B cell (primary cell): ENCODE data around the gene IQCC. TPM values are rescaled to one million over a fixed set of nuclear protein-coding genes. Genes with fewer than 3 reads are reported as not detected.

Experiments used
- ATAC-seq: fragments of 200-7000 bp; cut with Tn5 transposase; one replicate; pipeline ENCODE4 v1.10.0; 2021; ENCODE audit warnings: low read depth, mild to moderate bottlenecking, moderate number of reproducible peaks, moderate library complexity
- CTCF ChIA-PET: fragments of 350-600 bp; sonication (Branson Sonifier 250); formaldehyde crosslinking; loops from one replicate; lab custom pipeline; 2021; ENCODE audit warnings: antibody characterized with exemption, inconsistent platforms; lab: Charles Lee
- POLR2A ChIA-PET: fragments of 350-600 bp; sonication (Branson Sonifier 250); formaldehyde crosslinking; loops from one replicate; lab custom pipeline; 2021; ENCODE audit warnings: antibody characterized with exemption; lab: Charles Lee
- DNase-seq: peaks from one replicate; pipeline ENCODE4 v3.0.0; 2013
- H2AFZ ChIP-seq: 2 replicates; pipeline ENCODE4 v1.6.1; 2012; ENCODE audit warnings: mild to moderate bottlenecking, low read depth, low read length; ENCODE audit not compliant: insufficient read depth, poor library complexity, severe bottlenecking
- H3K27ac ChIP-seq, 2 donors: 1 replicate in 1 of 2; 2 replicates in 1 of 2; pipeline ENCODE4 v1.5.1; 2012 to 2013; ENCODE audit warnings: low read length in 2 of 2, mild to moderate bottlenecking in 2 of 2, moderate library complexity in 1 of 2
- H3K27me3 ChIP-seq, 4 experiments: fragments of 200-600 bp in 1 of 4; sonication (generic) in 1 of 4; replicated peaks in 1 of 4; 1 replicate in 2 of 4; 2 replicates in 2 of 4; pipeline versions ENCODE4 v1.6.1 to v1.7.0; 2013 to 2016; ENCODE audit warnings: low read length in 3 of 4, mild to moderate bottlenecking in 2 of 4, mixed read lengths in 1 of 4, moderate library complexity in 1 of 4; ENCODE audit not compliant: insufficient read depth in 4 of 4, control insufficient read depth in 3 of 4; ENCODE audit errors: control extremely low read depth in 1 of 4
- H3K36me3 ChIP-seq, 2 experiments: replicated peaks in 1 of 2; 1 replicate in 1 of 2; 2 replicates in 1 of 2; pipeline versions ENCODE4 v1.6.1 to v1.7.1; 2013; ENCODE audit warnings: low read length in 1 of 2; ENCODE audit not compliant: insufficient read depth in 2 of 2, control insufficient read depth in 1 of 2; ENCODE audit errors: control extremely low read depth in 1 of 2, extremely low read depth in 1 of 2
- H3K4me1 ChIP-seq, 2 donors: fragments of 200-600 bp in 1 of 2; sonication (generic) in 1 of 2; 1 replicate in 1 of 2; 2 replicates in 1 of 2; pipeline versions ENCODE4 v1.5.1 to v1.6.1; 2013 to 2017; ENCODE audit warnings: low read length in 2 of 2; ENCODE audit not compliant: control insufficient read depth in 2 of 2, insufficient read depth in 2 of 2
- H3K4me2 ChIP-seq: replicated peaks from 2 replicates; pipeline ENCODE3; 2012; ENCODE audit warnings: mild to moderate bottlenecking, low read depth, low read length; ENCODE audit not compliant: poor library complexity, severe bottlenecking
- H3K4me3 ChIP-seq, 5 experiments: fragments of 200-600 bp in 1 of 5; sonication (generic) in 1 of 5; 1 replicate in 3 of 5; 2 replicates in 2 of 5; pipeline versions ENCODE4 v1.5.1 to v1.7.0; 2011 to 2016; ENCODE audit warnings: low read length in 4 of 5, mild to moderate bottlenecking in 4 of 5, low read depth in 2 of 5, control low read depth in 1 of 5, moderate library complexity in 1 of 5; ENCODE audit not compliant: insufficient read depth in 1 of 5; ENCODE audit errors: control extremely low read depth in 1 of 5, extremely low read depth in 1 of 5
- H3K79me2 ChIP-seq: fragments of 200-600 bp; sonication (generic); one replicate; pipeline ENCODE4 v1.6.0; 2016; ENCODE audit warnings: low read length; ENCODE audit not compliant: control insufficient read depth, insufficient read depth
- H3K9ac ChIP-seq: fragments of 200-600 bp; sonication (generic); 2 replicates; pipeline ENCODE4 v1.6.1; 2017; ENCODE audit warnings: mild to moderate bottlenecking, low read length, moderate library complexity
- H3K9me3 ChIP-seq, 3 donors: one replicate each; pipeline versions ENCODE4 v1.6.1 to v1.7.1; 2013; ENCODE audit warnings: low read length in 2 of 3; ENCODE audit not compliant: control insufficient read depth in 2 of 3, insufficient read depth in 1 of 3; ENCODE audit errors: control extremely low read depth in 1 of 3
- H4K20me1 ChIP-seq: 2 replicates; pipeline ENCODE4 v1.6.0; 2012; ENCODE audit warnings: mild to moderate bottlenecking, low read length; ENCODE audit not compliant: insufficient read depth, control insufficient read depth, poor library complexity, severe bottlenecking
- H3K27ac Mint-ChIP-seq: one replicate; pipeline ENCODE4 v1.8.0; 2021; ENCODE audit warnings: mixed read lengths
- H3K27me3 Mint-ChIP-seq: one replicate; pipeline ENCODE4 v1.8.0; 2021; ENCODE audit warnings: mixed read lengths
- H3K4me1 Mint-ChIP-seq: one replicate; pipeline ENCODE4 v1.8.0; 2021; ENCODE audit warnings: mixed read lengths
- H3K4me3 Mint-ChIP-seq: one replicate; pipeline ENCODE4 v1.8.0; 2021; ENCODE audit warnings: mixed read lengths
- H3K9me3 Mint-ChIP-seq: one replicate; pipeline ENCODE4 v1.8.0; 2022; ENCODE audit warnings: mixed read lengths; ENCODE audit not compliant: insufficient read depth
- CTCF ChIP-seq: fragments of 200-600 bp; IDR thresholded peaks from one replicate; pipeline ENCODE4 v1.8.0; 2022; ENCODE audit warnings: antibody characterized with exemption, mild to moderate bottlenecking
- EZH2 ChIP-seq: IDR thresholded peaks from 2 replicates; pipeline ENCODE4 v1.6.1; 2012; ENCODE audit warnings: borderline replicate concordance, low read depth, mild to moderate bottlenecking, moderate library complexity, low read length; ENCODE audit not compliant: insufficient read depth, poor library complexity, severe bottlenecking
- WGBS: methylation state at CpG from one replicate; pipeline ENCODE4 v1.1.5; 2013; ENCODE audit warnings: missing lambda C conversion rate; ENCODE audit not compliant: insufficient coverage; 5-methylcytosine and 5-hydroxymethylcytosine counted together
- intact Hi-C: fragments of 100-400 bp; cut with micrococcal nuclease; formaldehyde crosslinking; loops from one replicate; pipeline ENCODE4 v1.10.0; 2022
- polyA plus RNA-seq: library from polyadenylated mRNA; depleted of rRNA; stranded (reverse); fragments of >200 nt; gene quantifications from 2 replicates; pipeline ENCODE4 v1.2.3, GENCODE V29; 2012
- total RNA-seq, 2 donors: library from RNA; stranded (reverse); fragments of 120-200 nt in 1 of 2; gene quantifications; 1 replicate in 1 of 2; 2 replicates in 1 of 2; pipeline versions ENCODE4 v1.2.3 to v1.2.4, GENCODE V29; 2013 to 2022

The IQCC gene
- total and polyA plus RNA-seq, 2 donors (not counting 1 experiment from before 2014, with no cell fraction given) = 2.0 to 2.1 TPM

GRCh38 chr1:32220746-32221580 is 15.5 kb downstream of the IQCC start:
- TF ChIP-seq CTCF (no peak), EZH2 (no peak)
- no peaks in the 10 kb centered on the region for H3K27me3 ChIP-seq
- ChIA-PET CTCF (interaction anchor here (0.7 to 3.6 kb wide), 7 partner anchors 9 to 181 kb away, joined by 3 to 15 read pairs (median 3); partner anchors contain the start of gene TXLNA), POLR2A (interaction anchor here (0.9 to 1.3 kb wide), 3 partner anchors 21 to 115 kb away, joined by 3 to 4 read pairs (median 4); partner anchors contain the start of genes CCDC28B and MARCKSL1)
- peaks cover 43% of the 10 kb centered on the region for H3K4me1 Mint-ChIP-seq
- peaks cover 28 to 30% of the 10 kb centered on the region in 2 donors for H3K4me1 ChIP-seq
- H3K27ac Mint-ChIP-seq = peak overlapping the region; percentile 98
- intact Hi-C loops = no loop called here
- no peaks in the 10 kb centered on the region for H3K9me3 ChIP-seq
- peak overlapping the region; percentile 87 for H3K4me2 ChIP-seq
- H3K9me3 Mint-ChIP-seq = no peaks in the 10 kb centered on the region
- H3K4me3 ChIP-seq = peak overlapping the region; percentile 61 to 99 (median 93)
- H3K27ac ChIP-seq = peak overlapping the region; percentile 72 to 94
- WGBS = 100% methylated on average over 1 of the region's 4 CpGs
- H2AFZ ChIP-seq = no peak overlapping the region
- peak overlapping the region; percentile 97 for H3K4me3 Mint-ChIP-seq
- H4K20me1 ChIP-seq = peaks cover 8% of the 10 kb centered on the region
- DNase-seq = peak; percentile 55
- peak; percentile 39 for ATAC-seq
- no peaks in the 10 kb centered on the region for H3K27me3 Mint-ChIP-seq
- peak overlapping the region; percentile 97 for H3K9ac ChIP-seq
- peaks cover 3 to 34% of the 10 kb centered on the region in 2 experiments for H3K36me3 ChIP-seq
- H3K79me2 ChIP-seq = peaks cover 53% of the 10 kb centered on the region
